Naive B cell (primary cell): ENCODE measurements around the gene HES4. TPM values are rescaled to one million over a fixed set of nuclear protein-coding genes. Genes with fewer than 3 reads are reported as not detected.

ENCODE experiments used
- ATAC-seq, 2 donors: fragments of 150-1000 bp; cut with Tn5 transposase; 2 replicates each; pipeline ENCODE4 v1.10.0; 2021; ENCODE audit warnings: low read depth in 2 of 2, mild to moderate bottlenecking in 2 of 2, moderate library complexity in 2 of 2
- DNase-seq: peaks from one replicate; pipeline ENCODE4 v3.0.0; 2022
- H3K27ac Mint-ChIP-seq, 6 donors: one replicate each; pipeline ENCODE4 v1.8.0; 2020 to 2022; ENCODE audit warnings: mild to moderate bottlenecking in 6 of 6, mixed read lengths in 6 of 6, moderate library complexity in 5 of 6, inconsistent platforms in 2 of 6
- H3K27me3 Mint-ChIP-seq, 3 donors: one replicate each; pipeline ENCODE4 v1.8.0; 2021 to 2022; ENCODE audit warnings: mixed read lengths in 3 of 3, mild to moderate bottlenecking in 1 of 3
- H3K36me3 Mint-ChIP-seq, 2 donors: one replicate each; pipeline ENCODE4 v1.8.0; 2020 to 2022; ENCODE audit warnings: mixed read lengths in 2 of 2, inconsistent platforms in 1 of 2, mild to moderate bottlenecking in 1 of 2
- H3K4me1 Mint-ChIP-seq, 3 donors: one replicate each; pipeline ENCODE4 v1.8.0; 2020 to 2022; ENCODE audit warnings: mixed read lengths in 3 of 3, inconsistent platforms in 1 of 3, mild to moderate bottlenecking in 1 of 3, moderate library complexity in 1 of 3
- H3K4me3 Mint-ChIP-seq, 8 donors: one replicate each; pipeline ENCODE4 v1.8.0; 2020 to 2022; ENCODE audit warnings: mild to moderate bottlenecking in 8 of 8, mixed read lengths in 8 of 8, moderate library complexity in 8 of 8, inconsistent platforms in 2 of 8
- H3K9me3 Mint-ChIP-seq, 7 donors: one replicate each; pipeline ENCODE4 v1.8.0; 2020 to 2022; ENCODE audit warnings: mixed read lengths in 7 of 7, mild to moderate bottlenecking in 5 of 7, inconsistent platforms in 2 of 7, moderate library complexity in 1 of 7
- polyA plus RNA-seq, 6 donors: library from polyadenylated mRNA; unstranded; fragments of 300-500 nt; fragmentation: Illumina TruSeq; gene quantifications; one replicate each; pipeline ENCODE4 v1.2.3, GENCODE V29; 2021; ENCODE audit warnings: low read depth in 6 of 6

HES4 gene
- polyA plus RNA-seq, 6 donors from 2014 or later, result 0.45 to 0.64 TPM; not detected in 4

- Mint-ChIP-seq H3K9me3 (no peaks in the 10 kb centered on the region), H3K4me3 (no peak overlapping the region), H3K27ac (no peak overlapping the region), H3K27me3 (peaks cover 23 to 51% (median 28%) of the 10 kb centered on the region in 3 donors), H3K4me1 (peaks cover 7 to 18% (median 9%) of the 10 kb centered on the region in 3 donors), H3K36me3 (peaks cover 0 to 10% of the 10 kb centered on the region in 2 donors)
- ATAC-seq (no peak), DNase-seq (no peak)
Measured at GRCh38 chr1:1006305-1007159, 6.6 kb upstream of the HES4 start.

- DNase-seq, result no peak
- ATAC-seq, result no peak
- Mint-ChIP-seq H3K9me3 (no peaks in the 10 kb centered on the region), H3K4me3 (no peak overlapping the region), H3K36me3 (peaks cover 0 to 10% of the 10 kb centered on the region in 2 donors), H3K27ac (no peak overlapping the region), H3K27me3 (peaks cover 26 to 55% (median 31%) of the 10 kb centered on the region in 3 donors), H3K4me1 (peaks cover 11 to 16% (median 12%) of the 10 kb centered on the region in 3 donors)
Measured at GRCh38 chr1:1005774-1006304, 5.9 kb upstream of the HES4 start.

DNA sequence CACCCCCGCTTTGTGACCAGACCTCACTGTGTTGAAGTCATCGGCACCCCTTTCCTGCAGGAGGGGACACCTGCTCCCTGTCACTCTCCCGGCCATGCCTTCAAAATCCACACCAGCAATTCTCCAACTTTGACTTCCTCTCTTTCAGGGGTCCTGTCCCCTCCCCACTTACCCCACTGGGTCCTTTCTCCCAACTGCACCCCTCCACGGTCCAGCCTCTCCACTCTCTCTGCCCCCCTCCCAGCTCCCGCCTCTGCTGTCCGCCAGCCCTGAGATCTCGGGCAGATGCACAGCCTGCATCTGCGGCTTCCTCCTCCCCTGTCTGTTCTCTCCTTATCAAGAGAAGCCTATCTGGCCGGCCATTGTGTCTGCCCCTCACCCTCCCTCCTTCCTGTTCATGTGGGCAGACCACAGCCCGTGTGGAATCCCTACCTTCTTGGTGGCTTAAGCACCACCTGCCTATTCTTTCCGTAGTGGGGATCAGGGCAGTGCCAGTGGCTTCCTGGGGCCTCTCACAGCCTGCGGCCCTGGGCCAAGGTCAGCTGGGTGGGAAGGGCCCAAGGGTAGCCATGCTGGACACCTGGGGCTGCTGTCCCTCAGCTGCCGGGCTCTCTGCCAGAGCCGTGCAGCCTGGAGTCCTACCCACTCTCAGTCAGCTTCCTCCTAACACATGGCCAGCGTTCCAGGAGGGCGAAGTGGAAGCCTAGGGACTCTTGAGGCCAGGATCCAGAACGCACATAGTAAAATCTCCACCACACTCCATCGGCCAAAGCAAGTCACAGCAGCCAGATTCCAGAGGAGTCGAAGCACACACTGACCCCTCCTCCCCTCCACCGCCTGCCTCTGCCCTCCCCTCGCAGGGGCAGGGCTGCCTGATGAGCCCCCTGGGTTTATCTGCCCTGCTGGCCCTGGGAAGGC is 5.1 kb upstream of the HES4 start:
- no peak for ATAC-seq
- Mint-ChIP-seq H3K4me3 (peak overlapping the region in 1 of 8 donors; percentile 38), H3K9me3 (no peaks in the 10 kb centered on the region), H3K27me3 (peaks cover 29 to 59% (median 36%) of the 10 kb centered on the region in 3 donors), H3K36me3 (peaks cover 0 to 10% of the 10 kb centered on the region in 2 donors), H3K4me1 (peaks cover 15 to 17% (median 16%) of the 10 kb centered on the region in 3 donors), H3K27ac (peak overlapping the region in 3 of 6 donors; percentile 23 to 49 (median 49))
- DNase-seq, result no peak

- peaks cover 15 to 17% (median 16%) of the 10 kb centered on the region in 3 donors for H3K4me1 Mint-ChIP-seq
- DNase-seq (no peak), ATAC-seq (no peak)
- H3K4me3 Mint-ChIP-seq, result peak overlapping the region in 1 of 8 donors; percentile 38
- H3K9me3 Mint-ChIP-seq, result no peaks in the 10 kb centered on the region
- H3K27ac Mint-ChIP-seq, result peak overlapping the region in 1 of 6 donors; percentile 49
- peaks cover 0 to 10% of the 10 kb centered on the region in 2 donors for H3K36me3 Mint-ChIP-seq
- peaks cover 29 to 59% (median 36%) of the 10 kb centered on the region in 3 donors for H3K27me3 Mint-ChIP-seq
Measured at GRCh38 chr1:1004420-1004779, 4.5 kb upstream of the HES4 start.

GRCh38 chr1:1003618-1004419 is 3.9 kb upstream of the HES4 start:
- DNase-seq (no peak), ATAC-seq (no peak)
- H3K27me3 Mint-ChIP-seq, result peaks cover 25 to 59% (median 36%) of the 10 kb centered on the region in 3 donors
- H3K9me3 Mint-ChIP-seq, result no peaks in the 10 kb centered on the region
- H3K27ac Mint-ChIP-seq, result no peak overlapping the region
- peaks cover 15 to 17% (median 16%) of the 10 kb centered on the region in 3 donors for H3K4me1 Mint-ChIP-seq
- peaks cover 0 to 10% of the 10 kb centered on the region in 2 donors for H3K36me3 Mint-ChIP-seq
- peak overlapping the region in 1 of 8 donors; percentile 74 for H3K4me3 Mint-ChIP-seq

GRCh38 chr1:1001057-1001783 is 1.3 kb upstream of the HES4 start:
- ATAC-seq (no peak), DNase-seq (no peak)
- Mint-ChIP-seq H3K27me3 (peaks cover 20 to 54% (median 40%) of the 10 kb centered on the region in 3 donors), H3K36me3 (peaks cover 0 to 10% of the 10 kb centered on the region in 2 donors), H3K4me3 (peak overlapping the region; percentile 76 to 90 (median 80)), H3K4me1 (peaks cover 22 to 23% (median 23%) of the 10 kb centered on the region in 3 donors), H3K27ac (peak overlapping the region; percentile 94 to 98 (median 96)), H3K9me3 (no peaks in the 10 kb centered on the region)

GRCh38 chr1:1000357-1001056 is 610 bp upstream of the HES4 start:
- ATAC-seq (peak; percentile 51 to 58), DNase-seq (peak; percentile 70)
- Mint-ChIP-seq H3K36me3 (peaks cover 0 to 10% of the 10 kb centered on the region in 2 donors), H3K9me3 (no peaks in the 10 kb centered on the region), H3K27me3 (peaks cover 25 to 53% (median 41%) of the 10 kb centered on the region in 3 donors), H3K4me1 (peaks cover 22 to 28% (median 27%) of the 10 kb centered on the region in 3 donors), H3K27ac (peak overlapping the region; percentile 94 to 98 (median 96)), H3K4me3 (peak overlapping the region; percentile 76 to 90 (median 80))

DNA sequence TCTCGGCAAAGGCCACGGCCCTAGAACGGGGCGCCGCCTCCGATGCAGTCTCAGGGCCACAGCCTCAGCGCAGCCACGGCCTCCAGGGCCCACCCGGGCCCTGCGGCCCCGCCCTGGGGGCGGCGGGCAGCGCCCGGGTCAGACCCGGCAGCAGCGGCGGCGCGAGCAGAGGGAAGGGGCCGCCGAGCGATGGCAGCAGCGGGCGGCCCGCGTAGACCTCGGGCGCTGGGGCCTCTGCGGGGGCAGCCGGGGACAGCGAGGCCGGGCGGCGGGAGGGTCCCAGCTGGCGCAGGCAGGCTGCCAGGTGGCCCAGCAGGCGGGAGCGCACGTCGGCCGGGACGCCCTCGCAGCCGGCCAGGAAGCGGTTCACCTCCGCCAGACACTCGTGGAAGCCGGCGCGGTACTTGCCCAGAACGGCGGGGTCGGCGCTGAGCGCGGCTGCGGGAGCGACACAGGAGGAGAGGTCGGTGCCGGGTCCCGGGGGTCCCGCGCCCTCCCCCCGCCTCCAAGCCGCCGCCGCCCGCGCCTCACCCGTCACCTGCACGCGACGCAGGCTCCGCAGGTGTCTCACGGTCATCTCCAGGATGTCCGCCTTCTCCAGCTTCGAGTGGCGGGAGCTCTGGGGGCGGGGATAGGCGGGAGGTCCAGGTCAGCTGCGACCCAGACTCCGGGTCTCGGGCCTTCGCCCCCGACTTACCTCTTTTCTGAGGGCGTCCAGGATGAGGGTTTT is 737 bp downstream of the HES4 start:
- peak overlapping the region in 1 of 6 donors; percentile 71 for H3K27ac Mint-ChIP-seq
- DNase-seq, result peak; percentile 39
- H3K9me3 Mint-ChIP-seq, result no peaks in the 10 kb centered on the region
- H3K36me3 Mint-ChIP-seq, result no peaks in the 10 kb centered on the region
- peaks cover 15 to 20% (median 19%) of the 10 kb centered on the region in 3 donors for H3K4me1 Mint-ChIP-seq
- H3K27me3 Mint-ChIP-seq, result peaks cover 27 to 52% (median 37%) of the 10 kb centered on the region in 3 donors
- ATAC-seq, result peak; percentile 5 to 8
- peak overlapping the region; percentile 30 to 79 (median 64) for H3K4me3 Mint-ChIP-seq

DNA sequence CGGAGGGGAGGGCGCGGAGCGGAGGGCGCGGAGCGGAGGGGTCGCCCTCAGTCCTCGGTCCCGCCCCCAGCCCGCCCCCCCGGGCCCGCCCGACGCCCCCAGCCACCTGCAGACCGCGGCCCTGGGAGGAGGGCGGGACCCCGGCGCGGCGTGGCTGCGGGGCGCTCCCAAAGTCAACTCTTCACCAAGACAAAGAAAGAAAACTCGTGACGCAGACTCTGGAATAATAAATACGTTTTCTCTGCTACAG is 1.2 kb downstream of the HES4 start:
- no peak for DNase-seq
- H3K36me3 Mint-ChIP-seq, result no peaks in the 10 kb centered on the region
- peak overlapping the region in 6 of 8 donors; percentile 43 to 79 (median 51) for H3K4me3 Mint-ChIP-seq
- peak overlapping the region in 2 of 6 donors; percentile 71 to 87 for H3K27ac Mint-ChIP-seq
- H3K27me3 Mint-ChIP-seq, result peaks cover 27 to 50% (median 35%) of the 10 kb centered on the region in 3 donors
- ATAC-seq, result no peak
- H3K4me1 Mint-ChIP-seq, result peaks cover 15 to 20% (median 19%) of the 10 kb centered on the region in 3 donors
- no peaks in the 10 kb centered on the region for H3K9me3 Mint-ChIP-seq

GRCh38 chr1:997993-998744 is 1.7 kb downstream of the HES4 start:
- no peak for ATAC-seq
- Mint-ChIP-seq H3K4me3 (peak overlapping the region in 6 of 8 donors; percentile 38 to 79 (median 58)), H3K9me3 (no peaks in the 10 kb centered on the region), H3K27ac (peak overlapping the region in 2 of 6 donors; percentile 71 to 87), H3K27me3 (peaks cover 24 to 50% (median 35%) of the 10 kb centered on the region in 3 donors), H3K4me1 (peaks cover 15 to 20% (median 19%) of the 10 kb centered on the region in 3 donors), H3K36me3 (no peaks in the 10 kb centered on the region)
- no peak for DNase-seq
